AG20443 (cell line): ENCODE data around the gene SYTL3.
"Not testable (repeated sequence)": the region's sequence is repeated elsewhere in the genome, so short reads cannot be mapped to it uniquely, and the experiment has no call there.

Experiments used
- DNase-seq: peaks from one replicate; pipeline ENCODE4 v3.0.0; 2012; ENCODE audit warnings: low spot score, mixed read lengths

Gene SYTL3

GRCh38 chr6:158649289-158650143 lies at the start of gene SYTL3:
TSS of gene SYTL3 (plus strand) at chr6:158650054. CDS start at chr6:158663269, 13,215 bp downstream.
- DNase-seq, result peak; percentile 66

- DNase-seq, result no peak
Measured at GRCh38 chr6:158603261-158604047, 46.4 kb upstream of the SYTL3 start.

- DNase-seq, result no peak
Measured at GRCh38 chr6:158604048-158604406, 45.8 kb upstream of the SYTL3 start.

- DNase-seq, result peak; percentile 88
Measured at GRCh38 chr6:158605266-158605878, 44.5 kb upstream of the SYTL3 start.

- not testable (repeated sequence) for DNase-seq
Measured at GRCh38 chr6:158606011-158606410, 43.8 kb upstream of the SYTL3 start.

- no peak for DNase-seq
Measured at GRCh38 chr6:158606935-158607334, 42.9 kb upstream of the SYTL3 start.

- DNase-seq, result no peak
Measured at GRCh38 chr6:158607411-158608170, 42.3 kb upstream of the SYTL3 start.

- no peak for DNase-seq
Measured at GRCh38 chr6:158608221-158608620, 41.6 kb upstream of the SYTL3 start.

GRCh38 chr6:158609455-158610155 lies 40.2 kb upstream of the SYTL3 start:
- DNase-seq, result no peak

GRCh38 chr6:158610319-158610968 lies 39.4 kb upstream of the SYTL3 start:
- no peak for DNase-seq

GRCh38 chr6:158611039-158611438 lies 38.8 kb upstream of the SYTL3 start:
- no peak for DNase-seq

GRCh38 chr6:158611541-158612370 lies 38.1 kb upstream of the SYTL3 start:
- no peak for DNase-seq

- DNase-seq, result not testable (repeated sequence)
Measured at GRCh38 chr6:158614606-158615005, 35.2 kb upstream of the SYTL3 start.

- DNase-seq, result not testable (repeated sequence)
Measured at GRCh38 chr6:158618289-158618688, 31.6 kb upstream of the SYTL3 start.

GRCh38 chr6:158619922-158620801 lies 29.7 kb upstream of the SYTL3 start:
- DNase-seq, result no peak

GRCh38 chr6:158620963-158621693 lies 28.7 kb upstream of the SYTL3 start:
- no peak for DNase-seq

- peak; percentile 39 for DNase-seq
Measured at GRCh38 chr6:158621694-158622544, 27.9 kb upstream of the SYTL3 start.
